ENCODE results near the gene CDH18.

CDH18 gene

DNA sequence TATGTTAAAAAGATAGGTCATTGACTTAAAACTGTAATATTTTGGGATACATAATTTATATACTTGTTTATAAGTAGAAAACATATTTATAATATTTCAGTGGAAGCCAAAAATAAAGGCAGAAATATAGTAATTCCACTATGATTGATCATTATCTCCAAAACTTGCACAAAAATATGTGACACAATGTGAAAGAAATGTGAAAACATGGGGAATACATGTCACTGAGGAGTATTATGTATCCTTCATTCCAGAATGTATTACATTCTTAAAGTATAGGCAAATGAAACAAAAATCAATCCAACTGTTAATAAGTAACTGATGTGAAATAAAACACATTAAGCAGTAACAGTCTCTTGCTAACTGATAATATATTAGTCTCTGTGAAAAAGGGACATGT lies 236.7 kb downstream of the CDH18 start:
- in situ Hi-C loops (cut with HindIII; ENCODE audit: low sequenced_read_pairs), result no loop called here

DNA sequence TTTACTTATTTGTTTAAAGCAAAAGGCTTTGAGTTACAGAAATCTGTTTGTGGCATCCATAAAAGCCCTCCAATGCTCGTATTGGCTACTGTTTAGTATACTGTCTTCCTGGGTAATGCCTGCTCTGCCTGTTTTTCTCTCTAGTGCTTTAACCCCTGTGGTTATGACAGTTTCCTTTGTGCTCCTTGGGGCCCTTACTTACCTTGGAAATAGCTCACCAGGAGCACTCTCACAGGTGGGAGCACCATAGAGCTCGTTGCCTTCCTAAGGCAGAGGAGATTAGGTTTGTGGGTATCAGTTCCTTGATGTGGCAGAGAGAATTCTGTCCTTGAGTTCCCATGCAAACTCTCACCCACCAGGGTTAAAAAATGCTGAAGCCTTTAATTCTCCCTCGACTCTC lies 242.8 kb downstream of the CDH18 start:
- in situ Hi-C loops (cut with HindIII; ENCODE audit: low sequenced_read_pairs), result no loop called here

DNA sequence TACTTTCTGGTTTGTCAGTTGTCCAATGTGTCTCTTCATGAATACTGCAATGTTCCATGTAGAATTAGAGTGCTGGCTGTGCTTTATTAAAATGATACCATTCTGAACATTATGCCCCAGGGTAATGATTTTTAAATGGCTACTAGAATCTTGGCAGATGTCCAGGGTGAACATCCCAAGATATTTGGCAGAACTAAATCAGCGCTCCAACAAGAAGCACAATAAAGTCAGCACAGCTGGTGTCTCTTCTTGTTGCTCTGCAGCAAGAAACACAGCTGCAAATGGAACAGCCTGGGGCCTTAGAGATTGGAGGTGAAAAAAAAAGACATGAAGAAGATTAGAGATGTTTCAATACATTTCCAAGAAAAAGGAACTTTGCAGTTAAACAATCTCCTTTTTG lies 248.3 kb downstream of the CDH18 start:
- in situ Hi-C loops (cut with HindIII; ENCODE audit: low sequenced_read_pairs), result no loop called here

DNA sequence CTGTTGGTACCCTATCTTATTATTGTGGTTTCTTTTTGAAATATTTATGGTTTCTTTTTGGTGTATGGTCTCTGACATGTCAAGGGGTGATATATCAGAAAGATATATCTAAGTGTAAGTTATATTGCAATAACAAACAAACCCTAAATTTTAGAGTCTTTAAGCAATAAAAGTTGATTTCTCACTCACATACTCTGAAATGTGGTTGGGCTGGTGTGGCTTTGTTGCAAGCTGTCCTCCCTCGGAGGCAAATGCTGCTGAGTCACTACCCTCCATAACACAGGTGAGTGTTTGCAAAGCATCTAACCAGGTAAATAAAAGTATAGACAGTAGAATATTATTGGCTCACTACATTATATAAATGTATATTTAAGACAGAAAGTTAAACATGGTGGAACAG lies 253.2 kb downstream of the CDH18 start:
- in situ Hi-C loops (cut with HindIII; ENCODE audit: low sequenced_read_pairs), result no loop called here

DNA sequence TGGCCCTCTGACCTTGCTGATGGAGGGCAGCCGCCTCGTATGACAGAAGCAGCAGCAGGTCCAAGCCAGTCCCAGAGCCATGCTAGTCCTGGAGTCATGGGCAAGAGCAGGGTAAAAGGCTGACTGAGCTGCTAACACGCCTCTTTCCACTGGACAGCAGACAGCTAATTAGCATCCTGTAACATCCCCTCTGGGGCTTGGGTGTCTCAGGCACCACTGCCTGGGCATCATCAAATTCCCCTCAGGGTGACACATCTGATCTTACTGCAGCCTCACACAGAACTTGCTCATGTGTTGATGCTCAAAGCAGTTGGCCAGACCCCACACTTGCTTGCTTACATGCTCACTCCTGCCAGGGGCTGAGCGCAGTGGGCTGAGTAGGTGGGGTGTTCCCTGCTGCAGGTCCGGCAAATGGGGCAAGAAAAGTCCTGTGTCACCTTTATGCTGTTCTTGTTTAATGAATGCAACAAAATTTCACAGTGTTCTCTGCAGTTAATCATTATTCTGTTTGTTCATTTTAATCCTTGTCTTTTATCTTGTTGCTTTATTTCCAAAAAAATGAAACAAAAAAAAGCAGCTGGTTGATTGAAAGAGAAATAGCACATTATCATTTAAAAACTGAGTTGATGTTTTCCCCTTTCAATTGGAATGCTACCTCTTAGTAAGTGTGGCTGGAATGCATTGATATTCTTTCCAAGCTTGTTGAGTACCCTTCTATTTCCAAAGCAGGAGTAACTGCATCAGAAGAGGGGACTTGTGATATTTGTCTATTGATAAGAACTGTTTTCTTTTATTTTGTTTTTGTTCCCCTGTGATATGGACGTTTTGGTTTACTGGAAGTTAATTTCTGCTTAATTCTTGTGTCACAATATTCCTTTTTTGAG lies 254.1 kb downstream of the CDH18 start:
- in situ Hi-C loops (cut with HindIII; ENCODE audit: low sequenced_read_pairs), result no loop called here

DNA sequence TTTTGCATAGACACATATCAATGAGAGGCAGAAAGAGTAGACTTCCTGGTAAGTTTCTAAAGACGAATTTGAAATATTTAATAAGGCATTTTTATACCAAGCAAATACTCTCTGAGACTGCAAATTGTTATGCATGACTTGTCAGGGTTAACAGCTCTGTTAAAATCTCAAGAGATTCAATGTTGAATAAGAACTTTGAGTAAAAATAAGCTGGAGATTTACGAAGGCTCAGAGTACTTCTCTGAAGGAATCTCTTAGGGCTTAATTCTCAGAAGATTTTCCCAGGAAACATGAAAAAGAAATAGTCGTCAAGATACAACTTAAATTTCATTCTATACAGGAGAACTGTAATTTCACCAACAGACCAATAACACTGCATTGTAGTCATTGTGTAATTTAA lies 259.4 kb downstream of the CDH18 start:
- in situ Hi-C loops (cut with HindIII; ENCODE audit: low sequenced_read_pairs), result no loop called here

DNA sequence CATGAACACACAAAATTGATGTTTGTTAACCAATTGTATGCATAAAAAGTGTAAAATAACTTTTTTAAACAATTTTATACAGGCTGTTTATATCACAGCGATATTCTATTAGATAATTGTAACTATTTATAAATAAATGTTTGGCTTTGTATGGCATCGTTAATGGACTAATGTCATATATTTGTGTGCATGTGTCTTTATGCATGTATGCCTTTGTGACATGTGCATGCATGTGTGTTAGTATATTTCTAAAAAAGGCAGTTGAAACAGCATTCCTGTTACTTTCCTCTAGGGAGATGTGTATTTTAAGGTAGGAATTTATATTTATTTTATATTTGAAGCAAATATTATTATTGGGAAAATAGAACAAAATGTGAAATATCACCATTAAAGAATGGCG lies 268.9 kb downstream of the CDH18 start:
- in situ Hi-C loops (cut with HindIII; ENCODE audit: low sequenced_read_pairs), result no loop called here

DNA sequence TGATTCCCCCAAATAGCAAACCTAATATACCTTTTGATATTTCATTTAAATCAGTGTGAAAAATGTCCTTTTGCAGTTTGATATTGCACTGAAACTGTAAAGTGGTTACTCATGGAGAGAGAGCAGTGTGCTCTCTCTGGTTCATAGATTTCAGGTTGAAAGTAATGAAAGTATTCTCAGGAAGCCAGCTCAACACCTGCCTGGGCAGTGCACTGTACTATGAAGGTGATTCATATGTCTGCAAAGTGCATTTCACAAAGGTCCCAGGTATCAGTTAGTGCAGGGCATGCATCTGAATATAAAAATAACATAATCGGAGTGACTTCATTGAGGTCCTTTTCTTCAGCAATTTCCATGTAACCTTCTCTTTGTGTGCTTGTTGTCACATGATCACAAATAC lies 274.3 kb downstream of the CDH18 start:
- in situ Hi-C loops (cut with HindIII; ENCODE audit: low sequenced_read_pairs), result no loop called here

DNA sequence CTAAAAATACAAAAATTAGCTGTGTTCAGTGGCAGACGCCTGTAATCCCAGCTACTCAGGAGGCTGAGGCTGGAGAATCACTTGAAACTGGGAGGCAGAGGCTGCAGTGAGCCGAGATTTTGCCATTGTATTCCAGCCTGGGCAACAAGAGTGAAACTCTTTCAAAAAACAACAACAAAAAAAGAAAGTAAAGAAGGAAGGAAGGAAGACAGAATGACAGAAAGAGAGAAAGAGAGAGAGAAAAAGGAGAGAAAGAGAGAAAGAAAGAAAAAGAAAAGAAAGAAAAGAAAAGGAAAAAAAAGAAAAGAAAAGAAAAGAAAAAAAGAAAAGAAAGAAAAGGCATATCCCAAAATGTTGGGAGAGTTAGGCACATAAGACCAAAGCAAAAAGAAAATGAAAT lies 278.6 kb downstream of the CDH18 start:
- in situ Hi-C loops (cut with HindIII; ENCODE audit: low sequenced_read_pairs), result no loop called here

DNA sequence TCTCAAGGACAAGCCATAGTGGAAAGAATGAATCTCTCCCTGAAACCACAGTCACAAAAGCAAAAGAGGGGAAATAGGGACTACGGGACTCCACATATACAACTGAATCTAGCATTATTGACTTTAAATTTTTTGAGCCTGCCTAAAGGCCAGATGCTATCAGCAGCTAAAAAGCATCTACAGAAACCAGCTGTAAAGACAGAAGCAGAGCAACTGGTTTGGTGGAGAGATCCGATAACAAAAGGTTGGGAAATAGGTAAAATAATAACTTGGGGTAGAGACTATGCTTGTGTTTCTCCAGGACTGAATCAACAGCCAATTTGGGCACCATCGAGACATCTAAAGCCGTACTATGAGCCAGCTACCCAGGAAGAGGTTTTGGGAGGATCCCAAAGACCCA lies 281.2 kb downstream of the CDH18 start:
- in situ Hi-C loops (cut with HindIII; ENCODE audit: low sequenced_read_pairs), result no loop called here

DNA sequence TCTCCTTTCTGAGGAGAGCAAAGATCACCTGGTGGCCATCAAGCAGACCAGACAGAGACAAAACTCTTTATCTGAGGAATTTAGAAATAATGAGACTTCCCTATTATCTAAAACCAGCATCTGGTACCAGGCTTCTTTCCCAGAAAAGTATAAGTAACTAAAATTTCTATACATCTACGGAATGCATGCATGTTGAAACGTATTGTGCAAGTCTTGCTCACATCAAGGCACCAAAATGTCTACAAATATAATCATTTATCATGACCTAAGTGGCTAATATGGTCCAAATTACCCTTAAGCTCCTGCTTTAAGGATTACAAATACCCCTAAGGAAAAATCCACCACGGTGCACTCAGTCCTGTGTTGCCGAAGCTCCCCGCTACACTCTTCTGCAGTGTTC lies 286.3 kb downstream of the CDH18 start:
- in situ Hi-C loops (cut with HindIII; ENCODE audit: low sequenced_read_pairs), result no loop called here

DNA sequence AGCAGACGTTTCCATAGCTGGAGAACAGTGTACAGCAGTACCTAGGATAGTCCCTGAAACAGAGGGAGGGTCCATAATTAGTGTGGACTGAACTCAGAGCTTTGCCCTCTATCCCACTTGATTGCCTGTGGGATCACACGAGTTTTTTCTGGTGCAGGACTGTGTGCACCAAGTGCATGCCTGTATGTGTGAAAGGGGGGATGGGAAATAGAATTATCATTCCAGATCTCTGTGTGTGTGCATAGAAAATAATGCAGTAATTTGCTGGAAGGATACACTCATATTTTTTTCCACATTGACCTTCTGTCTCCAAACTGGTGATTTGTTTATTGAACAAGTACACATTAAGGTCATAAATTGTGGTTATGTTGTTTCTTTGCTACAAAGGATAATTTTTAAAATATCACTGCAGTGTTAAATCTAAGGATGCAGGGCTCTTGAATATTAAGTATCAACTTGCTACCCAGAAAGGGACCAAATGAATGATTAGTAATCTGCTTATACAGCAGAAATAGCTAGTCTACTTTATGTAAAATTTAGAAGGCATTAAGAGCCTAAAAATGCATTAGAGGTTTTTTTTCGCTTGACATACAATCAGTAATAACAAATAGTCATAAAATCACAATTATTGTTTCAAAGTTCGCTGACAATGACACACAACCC lies 292.9 kb downstream of the CDH18 start:
- in situ Hi-C loops (cut with HindIII; ENCODE audit: low sequenced_read_pairs), result no loop called here

DNA sequence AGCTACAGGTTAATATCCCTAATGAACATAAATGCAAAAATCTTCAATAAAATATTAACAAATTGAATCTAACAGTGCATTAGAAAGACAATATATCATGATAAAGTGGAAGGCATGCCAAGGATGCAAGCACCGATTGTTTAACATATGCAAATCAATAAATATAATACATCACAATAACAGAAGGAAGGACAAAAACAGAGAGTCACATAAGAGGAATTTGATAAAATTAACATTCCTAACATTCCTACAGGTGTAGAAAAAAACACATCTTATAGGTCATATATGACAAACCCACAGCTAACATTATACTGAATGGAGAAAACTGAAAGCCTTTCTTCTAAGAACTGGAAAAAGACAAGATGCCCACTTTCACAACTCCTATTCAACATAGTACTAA lies 297.0 kb downstream of the CDH18 start:
- in situ Hi-C loops (cut with HindIII; ENCODE audit: low sequenced_read_pairs), result no loop called here

DNA sequence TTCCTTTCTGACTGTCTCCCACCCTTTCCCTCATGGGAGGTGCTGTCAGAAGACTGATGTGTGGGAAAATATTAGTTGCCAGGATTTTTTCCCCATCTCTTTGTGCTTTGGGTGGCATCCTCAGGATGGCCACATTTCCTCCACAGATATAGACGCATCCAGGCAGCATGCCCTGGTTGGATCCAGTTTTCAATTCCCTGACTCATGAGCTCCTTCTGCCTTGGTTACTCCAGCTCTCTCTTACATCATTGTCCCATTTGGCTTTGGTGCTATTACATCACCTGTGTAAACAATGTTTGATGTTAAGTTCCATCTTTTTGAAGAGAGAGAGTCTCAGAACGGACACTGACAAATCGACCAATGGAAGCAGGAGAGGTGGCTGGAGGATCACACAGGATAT lies 302.5 kb downstream of the CDH18 start:
- in situ Hi-C loops (cut with HindIII; ENCODE audit: low sequenced_read_pairs), result no loop called here

DNA sequence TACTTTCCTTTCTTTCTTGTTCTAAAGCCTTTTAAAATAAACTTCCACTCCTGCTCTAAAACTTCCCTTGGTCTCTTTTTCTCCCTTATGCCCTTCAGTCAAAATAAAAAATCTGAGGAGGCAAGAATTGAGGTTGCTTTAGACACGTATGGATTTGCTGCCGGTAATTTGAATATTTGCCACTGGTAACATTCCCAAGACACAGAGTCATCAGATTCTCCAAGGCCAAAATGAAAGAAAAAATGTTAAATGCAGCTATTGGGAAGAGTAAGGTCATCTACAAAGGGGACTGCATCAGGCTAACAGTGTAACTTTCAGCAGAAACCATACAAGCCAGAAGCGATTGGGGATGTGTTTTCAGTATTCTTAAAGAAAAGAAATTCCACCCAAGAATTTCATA lies 311.1 kb downstream of the CDH18 start:
- in situ Hi-C loops (cut with HindIII; ENCODE audit: low sequenced_read_pairs), result no loop called here

DNA sequence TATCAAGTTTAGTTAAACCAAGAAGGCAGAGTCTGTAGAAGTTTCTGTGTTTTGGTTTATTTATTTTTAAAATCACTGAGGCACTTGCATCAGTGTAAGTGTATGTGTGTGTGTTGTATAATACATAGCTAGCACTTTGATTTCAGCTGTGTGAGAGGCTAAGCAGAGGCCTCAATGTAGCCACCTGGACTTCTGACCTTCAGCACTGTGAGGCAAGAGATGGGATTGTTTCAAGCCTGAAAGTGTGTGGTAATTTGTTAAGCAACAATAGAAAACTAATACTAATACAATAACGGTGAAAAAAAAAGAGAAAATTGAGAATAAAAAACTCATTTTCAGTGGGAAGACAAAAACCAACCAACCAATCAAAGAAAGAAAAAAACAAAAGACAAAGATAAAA lies 327.3 kb downstream of the CDH18 start:
- in situ Hi-C loops (cut with HindIII; ENCODE audit: low sequenced_read_pairs), result no loop called here

DNA sequence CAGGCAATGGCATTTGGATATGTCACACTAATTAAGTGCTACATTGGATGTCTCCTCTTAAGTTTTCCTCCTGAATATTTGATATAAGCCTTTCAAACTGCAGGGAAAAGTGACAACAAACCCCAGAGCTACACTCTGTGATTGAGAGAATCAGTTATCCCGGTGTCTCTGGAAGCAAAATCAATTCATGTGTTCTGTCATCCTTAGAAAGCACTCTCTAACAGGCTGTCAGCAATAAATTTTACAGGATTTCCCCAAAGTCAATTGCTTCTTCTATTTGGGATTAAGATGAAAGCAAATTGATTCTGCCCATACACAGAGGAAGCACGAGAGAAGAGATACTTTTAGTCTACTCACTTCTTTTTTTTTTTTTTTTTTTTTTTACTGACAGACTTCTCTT lies 332.4 kb downstream of the CDH18 start:
- in situ Hi-C loops (cut with HindIII; ENCODE audit: low sequenced_read_pairs), result no loop called here

DNA sequence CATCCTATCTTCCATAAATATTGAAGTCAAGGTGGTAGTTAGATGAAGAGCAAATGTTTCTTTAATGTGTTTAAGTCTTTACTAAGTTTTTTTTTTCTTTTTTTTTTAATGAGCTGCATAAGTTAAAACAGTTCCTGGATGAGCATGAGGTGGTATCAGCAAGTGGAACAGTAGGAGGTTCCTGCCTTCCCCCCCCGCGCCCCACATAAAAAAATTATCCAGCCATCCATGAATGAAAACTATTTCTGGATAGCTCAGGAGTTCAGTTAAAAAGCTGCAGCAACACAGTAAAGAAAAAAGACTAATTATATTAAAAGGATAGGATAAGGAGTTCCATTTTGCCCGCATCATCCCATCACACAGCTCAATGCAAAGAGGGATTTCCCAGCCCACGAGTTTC lies 349.5 kb downstream of the CDH18 start:
- in situ Hi-C loops (cut with HindIII; ENCODE audit: low sequenced_read_pairs), result no loop called here

DNA sequence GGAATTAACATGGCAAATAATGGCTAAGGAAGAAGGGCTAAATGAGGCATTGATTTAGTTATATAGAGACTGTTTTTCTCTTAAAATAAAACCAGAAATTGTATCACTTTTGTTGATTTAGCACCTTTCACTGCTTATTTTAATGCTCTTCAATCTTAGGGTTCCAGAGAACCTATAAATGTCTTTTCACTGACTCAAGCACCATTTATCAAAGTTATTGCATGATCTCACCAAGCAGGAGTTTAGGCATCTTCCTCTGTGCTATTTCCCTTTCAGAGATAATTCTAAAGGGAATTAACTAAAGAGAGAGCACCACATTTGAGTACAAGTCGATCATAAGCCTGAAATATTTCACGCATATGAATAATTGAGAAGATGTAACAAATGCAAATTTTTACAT lies 357.1 kb downstream of the CDH18 start:
- in situ Hi-C loops (cut with HindIII; ENCODE audit: low sequenced_read_pairs), result no loop called here

DNA sequence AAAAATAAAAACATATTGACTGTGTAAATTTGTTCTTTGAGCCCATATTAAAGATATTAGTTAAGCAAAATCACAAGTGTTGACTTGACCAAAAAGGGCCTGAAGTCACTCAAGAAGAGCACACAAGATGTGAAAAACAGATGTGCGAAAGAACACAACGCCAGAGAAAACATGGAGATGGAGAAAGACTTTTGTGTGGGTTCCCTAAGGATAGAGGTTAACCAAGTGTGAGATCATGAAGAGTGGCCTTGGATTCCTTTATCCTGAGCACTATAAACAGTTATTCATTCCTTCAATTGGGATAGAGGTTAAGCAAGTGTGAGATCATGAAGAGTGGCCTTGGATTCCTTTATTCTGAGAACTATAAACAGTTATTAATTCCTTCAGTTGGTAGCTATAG lies 361.8 kb downstream of the CDH18 start:
- in situ Hi-C loops (cut with HindIII; ENCODE audit: low sequenced_read_pairs), result no loop called here

DNA sequence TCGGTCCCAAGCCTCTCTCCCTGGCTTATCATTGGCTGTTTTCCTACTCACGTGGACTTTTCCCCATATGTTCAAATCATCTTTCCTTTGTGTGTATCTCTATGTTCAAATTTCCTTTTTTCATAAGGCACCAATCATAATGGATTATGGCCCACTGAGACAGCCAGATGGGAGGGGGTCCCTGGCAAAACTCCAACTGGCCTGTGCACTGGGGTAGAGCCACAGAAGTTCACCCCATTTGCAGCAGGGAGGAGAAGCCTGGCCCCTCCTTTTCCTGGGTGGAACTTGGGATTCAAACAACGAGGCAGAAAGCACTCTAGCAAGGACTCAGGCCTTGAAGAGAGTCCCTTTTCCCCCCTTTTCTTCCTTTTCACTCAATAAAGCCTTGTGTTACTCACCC lies 362.4 kb downstream of the CDH18 start:
- in situ Hi-C loops (cut with HindIII; ENCODE audit: low sequenced_read_pairs), result no loop called here

DNA sequence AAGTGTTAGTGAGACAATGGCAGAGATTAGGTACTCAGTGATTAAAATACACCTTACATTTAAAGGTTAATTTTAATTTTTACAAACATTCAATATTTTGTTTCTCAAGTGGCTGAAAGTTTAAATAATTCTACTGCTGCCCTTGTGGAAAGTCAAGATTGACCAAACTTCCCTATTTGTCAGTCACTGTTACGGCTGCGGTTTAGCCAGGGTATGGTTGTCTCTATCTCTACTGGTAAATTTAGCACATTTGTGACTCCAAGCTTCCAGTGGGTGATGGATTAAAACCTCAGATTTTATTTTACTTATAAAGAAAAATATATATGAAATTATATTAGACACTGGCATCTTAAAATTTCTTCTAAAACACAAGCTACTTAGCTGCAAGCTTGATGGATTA lies 368.4 kb downstream of the CDH18 start:
- in situ Hi-C loops (cut with HindIII; ENCODE audit: low sequenced_read_pairs), result no loop called here

All from endothelial cell of hepatic sinusoid (primary cell).